Upper lobe of left lung (tissue), 6 donors: ENCODE data around the gene RAF1. TPM values are rescaled to one million over a fixed set of nuclear protein-coding genes. Genes with fewer than 3 reads are reported as not detected.
"Not testable (repeated sequence)": the region's sequence is repeated elsewhere in the genome, so short reads cannot be mapped to it uniquely, and the experiment has no call there.

ENCODE experiments used
- ATAC-seq, 2 donors: fragments of 200-7000 bp; cut with Tn5 transposase; one replicate each; pipeline ENCODE4 v1.9.1; 2022; ENCODE audit warnings: mild to moderate bottlenecking in 2 of 2, moderate library complexity in 2 of 2; ENCODE audit not compliant: low FRiP score in 2 of 2
- DNase-seq, 2 donors: peaks; one replicate each; pipeline ENCODE4 v3.0.0-alpha.2; 2019 to 2020
- H3K27ac ChIP-seq, 4 donors: fragments of 200-600 bp; sonication (generic); one replicate each; pipeline ENCODE4 v1.5.1; 2016 to 2019
- H3K27me3 ChIP-seq, 4 donors: fragments of 200-600 bp; sonication (generic); one replicate each; pipeline ENCODE4 v1.5.1; 2017 to 2019
- H3K36me3 ChIP-seq, 4 donors: fragments of 200-600 bp; sonication (generic); one replicate each; pipeline ENCODE4 v1.5.1; 2016 to 2019
- H3K4me1 ChIP-seq, 4 donors: fragments of 200-600 bp; sonication (generic); one replicate each; pipeline ENCODE4 v1.5.1; 2018 to 2019
- H3K4me3 ChIP-seq, 4 donors: fragments of 200-600 bp; sonication (generic); one replicate each; pipeline ENCODE4 v1.5.1; 2017 to 2019; ENCODE audit warnings: mild to moderate bottlenecking in 2 of 4, moderate library complexity in 1 of 4
- H3K9me3 ChIP-seq, 4 donors: fragments of 200-600 bp; sonication (generic); one replicate each; pipeline ENCODE4 v1.5.1; 2018 to 2019
- EP300 ChIP-seq, 4 donors: sonication (generic); formaldehyde crosslinking; IDR thresholded peaks; one replicate each; pipeline ENCODE4 v1.5.1; 2017; ENCODE audit warnings: antibody characterized with exemption in 4 of 4, control low read depth in 2 of 4
- POLR2A ChIP-seq, 4 donors: fragments of 450-650 bp; IDR thresholded peaks; one replicate each; pipeline ENCODE4 v1.5.1; 2016 to 2017; ENCODE audit warnings: antibody characterized with exemption in 4 of 4, mild to moderate bottlenecking in 2 of 4
- POLR2AphosphoS5 ChIP-seq, 2 donors: sonication (generic); formaldehyde crosslinking; IDR thresholded peaks; one replicate each; pipeline ENCODE4 v1.5.1; 2017; ENCODE audit warnings: antibody characterized with exemption in 2 of 2
- WGBS, 2 donors: methylation state at CpG; one replicate each; pipeline ENCODE4 v1.1.5; 2017 to 2018; 5-methylcytosine and 5-hydroxymethylcytosine counted together
- total RNA-seq, 6 donors: library from RNA; depleted of rRNA in 4 of 6; stranded (reverse); fragments of >200 nt in 4 of 6; gene quantifications; one replicate each; pipeline versions ENCODE4 v1.1.0 to v1.2.1, GENCODE V29; 2016 to 2021
- TF ChIP-seq, protein P1 (sequence below), 6 experiments: fragments of 450-650 bp in 4 of 6; fragments of 200-600 bp in 2 of 6; sonication (generic) in 2 of 6; IDR thresholded peaks; one replicate each; pipeline ENCODE4 v1.5.1; 2016 to 2019; ENCODE audit warnings: antibody characterized with exemption in 6 of 6
- donor health status: DM: no; HTN: no; CAD: no; lungs with moderate emphysema.
- donor health status: DM: no; HTN: yes; CAD: no; lungs with severe emphysema.

Gene RAF1
- total RNA-seq, 6 donors from 2014 or later = 78.7 to 195 (median 110) TPM

DNA sequence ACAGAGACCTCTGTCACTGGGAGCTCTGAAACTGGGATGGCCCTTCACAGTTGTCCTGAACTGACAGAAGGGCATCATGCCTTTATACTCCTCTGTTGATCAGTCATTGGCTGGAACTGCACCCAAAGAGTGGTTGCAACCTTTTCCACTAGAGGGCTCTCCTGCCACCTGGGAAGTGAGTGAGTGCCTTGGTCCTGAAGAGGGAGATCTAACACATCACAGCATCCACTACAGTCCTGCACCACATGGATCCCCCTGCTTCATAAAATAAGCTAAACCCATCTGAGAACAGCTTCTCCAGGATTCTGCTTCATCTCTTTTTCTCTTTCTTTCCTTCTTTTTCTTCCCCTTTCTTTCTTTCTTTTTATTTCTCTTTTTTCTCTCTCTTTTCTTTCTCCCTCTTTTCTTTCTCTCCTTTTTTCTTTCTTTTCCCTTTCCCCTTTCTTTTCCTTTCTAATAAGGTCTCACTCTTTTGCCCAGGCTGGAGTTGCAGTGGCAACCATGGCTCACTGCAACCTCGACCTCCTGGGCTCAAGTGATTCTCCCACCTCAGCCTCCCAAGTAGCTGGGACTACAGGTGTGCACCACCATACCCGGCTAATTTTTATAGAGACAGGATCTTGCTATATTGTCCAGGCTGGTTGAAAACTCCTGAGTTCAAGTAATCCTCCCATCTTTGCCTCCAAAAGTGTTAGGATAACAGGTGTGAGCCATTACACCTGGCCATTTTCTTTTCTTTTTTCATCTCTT, 42.8 kb upstream of the RAF1 start:
- Histone ChIP-seq H3K9me3 (no peaks in the 10 kb centered on the region), H3K4me3 (no peak overlapping the region), H3K36me3 (no peaks in the 10 kb centered on the region), H3K27ac (no peak overlapping the region), H3K4me1 (no peaks in the 10 kb centered on the region), H3K27me3 (no peaks in the 10 kb centered on the region)
- no peak for TF ChIP-seq EP300 (IDR thresholded peaks at IDR 0.05)
- TF ChIP-seq, protein P1, sequence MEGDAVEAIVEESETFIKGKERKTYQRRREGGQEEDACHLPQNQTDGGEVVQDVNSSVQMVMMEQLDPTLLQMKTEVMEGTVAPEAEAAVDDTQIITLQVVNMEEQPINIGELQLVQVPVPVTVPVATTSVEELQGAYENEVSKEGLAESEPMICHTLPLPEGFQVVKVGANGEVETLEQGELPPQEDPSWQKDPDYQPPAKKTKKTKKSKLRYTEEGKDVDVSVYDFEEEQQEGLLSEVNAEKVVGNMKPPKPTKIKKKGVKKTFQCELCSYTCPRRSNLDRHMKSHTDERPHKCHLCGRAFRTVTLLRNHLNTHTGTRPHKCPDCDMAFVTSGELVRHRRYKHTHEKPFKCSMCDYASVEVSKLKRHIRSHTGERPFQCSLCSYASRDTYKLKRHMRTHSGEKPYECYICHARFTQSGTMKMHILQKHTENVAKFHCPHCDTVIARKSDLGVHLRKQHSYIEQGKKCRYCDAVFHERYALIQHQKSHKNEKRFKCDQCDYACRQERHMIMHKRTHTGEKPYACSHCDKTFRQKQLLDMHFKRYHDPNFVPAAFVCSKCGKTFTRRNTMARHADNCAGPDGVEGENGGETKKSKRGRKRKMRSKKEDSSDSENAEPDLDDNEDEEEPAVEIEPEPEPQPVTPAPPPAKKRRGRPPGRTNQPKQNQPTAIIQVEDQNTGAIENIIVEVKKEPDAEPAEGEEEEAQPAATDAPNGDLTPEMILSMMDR (IDR thresholded peaks at IDR 0.05) = peak; percentile 50 to 75 (median 64)
- 81 to 86% methylated on average over 2 of the region's 2 CpGs for WGBS, 2 donors
- ATAC-seq (peak; percentile 88 to 90), DNase-seq (peak in 1 of 2 donors; percentile 52)

DNA sequence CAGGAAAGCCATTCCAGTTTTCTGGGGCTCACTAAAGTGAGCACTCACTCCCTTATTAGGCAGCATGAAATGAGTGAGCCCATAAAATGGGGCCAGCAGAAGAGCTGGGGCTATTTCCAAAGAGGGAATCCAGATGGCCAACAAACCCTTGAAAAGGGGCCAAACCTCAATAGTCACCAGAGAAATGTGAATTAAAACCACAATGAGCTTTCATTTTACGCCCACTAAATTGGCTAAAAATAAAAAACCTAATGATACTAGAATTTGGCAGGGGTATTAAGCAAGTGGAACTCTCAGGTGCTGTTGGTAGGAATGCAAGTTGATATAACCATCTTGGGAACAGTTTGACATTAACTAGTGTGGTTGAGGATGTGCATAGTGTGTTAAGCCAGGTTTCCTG, 42.1 kb upstream of the RAF1 start:
- DNase-seq = no peak
- Histone ChIP-seq H3K36me3 (no peaks in the 10 kb centered on the region), H3K4me1 (no peaks in the 10 kb centered on the region)

DNA sequence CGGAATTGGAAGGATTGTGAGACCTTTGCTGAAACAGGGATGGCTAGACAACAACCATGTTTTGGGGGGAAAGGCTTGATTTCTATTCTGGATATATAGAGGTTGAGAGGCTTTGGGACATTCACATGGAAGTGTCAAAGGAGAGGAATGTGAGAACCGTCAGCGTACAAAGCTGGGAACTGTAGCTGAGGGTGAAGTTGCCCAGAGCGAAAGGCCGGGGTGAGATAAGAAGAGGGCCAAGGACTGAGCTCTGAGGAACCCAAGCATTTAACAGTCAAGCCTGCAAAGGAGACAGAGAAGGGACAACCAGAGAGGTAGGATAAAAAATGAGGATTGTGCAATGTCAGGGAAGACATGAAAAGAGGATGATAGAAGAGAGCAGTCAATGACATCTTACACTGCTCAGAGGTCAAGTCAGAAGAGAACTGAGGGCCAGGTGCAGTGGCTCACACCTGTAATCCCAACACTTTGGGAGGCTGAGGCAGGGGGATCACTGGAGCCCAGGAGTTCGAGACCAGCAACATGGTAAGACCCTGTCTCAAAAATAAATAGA, 41.5 kb upstream of the RAF1 start:
- no peaks in the 10 kb centered on the region for H3K9me3 ChIP-seq
- no peak overlapping the region for H3K27ac ChIP-seq
- no peaks in the 10 kb centered on the region for H3K4me1 ChIP-seq
- 91 to 92% methylated on average over 6 of the region's 6 CpGs for WGBS, 2 donors
- ATAC-seq (no peak), DNase-seq (no peak)
- H3K4me3 ChIP-seq = no peak overlapping the region
- no peaks in the 10 kb centered on the region for H3K36me3 ChIP-seq
- H3K27me3 ChIP-seq = no peaks in the 10 kb centered on the region
- no peak for TF ChIP-seq POLR2AphosphoS5 (IDR thresholded peaks at IDR 0.05)
- TF ChIP-seq POLR2A (IDR thresholded peaks at IDR 0.05) = no peak
- TF ChIP-seq, protein P1 (IDR thresholded peaks at IDR 0.05) = no peak
- no peak for TF ChIP-seq EP300 (IDR thresholded peaks at IDR 0.05)

More for the DNA sequence above, 42.1 kb upstream of the RAF1 start:
- no peak overlapping the region for H3K27ac ChIP-seq
- WGBS, 2 donors = 69 to 75% methylated on average over 1 of the region's 1 CpG
- no peaks in the 10 kb centered on the region for H3K9me3 ChIP-seq
- H3K4me3 ChIP-seq = no peak overlapping the region
- TF ChIP-seq EP300 (IDR thresholded peaks at IDR 0.05) (no peak), POLR2A (IDR thresholded peaks at IDR 0.05) (no peak)
- no peaks in the 10 kb centered on the region for H3K27me3 ChIP-seq
- ATAC-seq = peak in 1 of 2 donors; percentile 32

DNA sequence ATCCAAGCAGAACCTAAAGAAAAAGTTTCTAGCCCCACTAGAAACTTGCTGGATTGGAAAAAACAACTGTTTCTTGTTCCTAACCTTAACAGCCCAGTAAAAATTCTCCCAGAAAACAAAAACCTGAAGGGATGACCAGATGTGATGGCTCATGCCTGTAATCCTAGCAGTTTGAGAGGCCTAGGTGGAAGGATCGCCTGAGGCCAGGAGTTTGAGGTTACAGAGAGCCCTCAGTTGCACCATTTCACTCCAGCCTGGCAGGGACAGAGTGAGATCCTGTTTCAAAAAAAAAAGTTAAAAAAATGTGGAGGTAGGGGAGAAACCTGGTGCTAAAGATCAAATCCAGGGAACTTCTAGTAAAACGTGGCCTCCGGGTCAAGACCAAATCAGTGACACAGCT, 38.6 kb upstream of the RAF1 start:
- Histone ChIP-seq H3K27me3 (no peaks in the 10 kb centered on the region), H3K9me3 (no peaks in the 10 kb centered on the region), H3K27ac (no peak overlapping the region), H3K4me1 (no peaks in the 10 kb centered on the region), H3K4me3 (no peak overlapping the region), H3K36me3 (no peaks in the 10 kb centered on the region)
- TF ChIP-seq POLR2A (IDR thresholded peaks at IDR 0.05) (no peak), EP300 (IDR thresholded peaks at IDR 0.05) (no peak), POLR2AphosphoS5 (IDR thresholded peaks at IDR 0.05) (no peak)
- TF ChIP-seq, protein P1 (IDR thresholded peaks at IDR 0.05) = no peak
- DNase-seq = no peak
- 86 to 96% methylated on average over 3 of the region's 3 CpGs for WGBS, 2 donors
- no peak for ATAC-seq

DNA sequence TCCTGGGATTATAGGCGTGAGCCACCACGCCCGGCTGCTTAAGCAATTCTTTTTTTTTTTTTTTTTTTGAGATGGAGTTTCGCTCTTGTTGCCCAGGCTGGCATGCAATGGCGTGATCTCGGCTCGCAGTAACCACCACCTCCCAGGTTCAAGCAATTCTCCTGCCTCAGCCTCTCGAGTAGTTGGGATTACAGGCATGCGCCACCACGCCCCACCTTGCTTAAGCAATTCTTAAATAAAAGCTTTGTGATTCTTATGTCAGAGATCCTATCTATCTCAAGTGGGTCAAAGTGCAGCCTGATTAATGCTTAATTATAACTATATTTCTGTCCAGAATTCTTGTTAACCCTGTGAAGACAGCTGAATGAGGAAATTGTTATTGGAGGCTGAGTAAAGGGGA, 37.7 kb upstream of the RAF1 start:
- 90 to 93% methylated on average over 10 of the region's 10 CpGs for WGBS, 2 donors
- not testable (repeated sequence) for H3K4me3 ChIP-seq, H3K36me3 ChIP-seq, H3K27me3 ChIP-seq, H3K4me1 ChIP-seq, H3K9me3 ChIP-seq, DNase-seq, H3K27ac ChIP-seq, ATAC-seq

DNA sequence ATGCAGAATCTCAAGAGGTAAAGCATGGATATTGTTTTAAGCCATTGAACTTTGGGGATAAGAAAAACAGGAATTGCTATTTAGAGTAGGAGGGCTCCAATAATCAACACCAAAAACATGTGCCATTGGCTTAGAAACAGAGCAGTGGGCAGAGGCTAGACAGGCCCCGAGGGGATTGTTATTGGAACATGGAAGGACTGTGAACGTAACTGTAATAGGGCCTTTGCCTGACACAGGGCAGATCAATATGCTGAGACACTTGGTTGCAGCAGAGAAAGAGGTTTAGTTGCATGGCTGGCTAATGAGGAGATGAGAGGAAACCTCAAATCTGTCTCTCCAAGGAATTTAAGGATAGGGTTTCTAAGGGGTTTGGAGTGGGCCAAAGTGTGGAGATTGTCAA, 36.9 kb upstream of the RAF1 start:
- 90% methylated on average over 2 of the region's 2 CpGs for WGBS, 2 donors

More for the DNA sequence above, 36.9 kb upstream of the RAF1 start:
- Histone ChIP-seq H3K4me3 (no peak overlapping the region), H3K9me3 (no peaks in the 10 kb centered on the region), H3K27me3 (no peaks in the 10 kb centered on the region), H3K36me3 (no peaks in the 10 kb centered on the region), H3K4me1 (no peaks in the 10 kb centered on the region), H3K27ac (no peak overlapping the region)
- no peak for DNase-seq
- no peak for ATAC-seq
- TF ChIP-seq EP300 (IDR thresholded peaks at IDR 0.05) = no peak
- TF ChIP-seq POLR2AphosphoS5 (IDR thresholded peaks at IDR 0.05) = no peak
- no peak for TF ChIP-seq POLR2A (IDR thresholded peaks at IDR 0.05)
- TF ChIP-seq, protein P1 (IDR thresholded peaks at IDR 0.05) = no peak
